Calu3 (cell line): ENCODE data around the gene SLC12A3. TPM values are rescaled to one million over a fixed set of nuclear protein-coding genes. Genes with fewer than 3 reads are reported as not detected.

Experiments used
- BruUV-seq: library from RNA; stranded (reverse); fragments of 400-500 nt; replicated peaks from 2 replicates; lab custom pipeline; 2021; lab: Mats Ljungman, UMichigan
- CTCF ChIA-PET: fragments of 300-600 bp; sonication (Branson Sonifier 250); formaldehyde crosslinking; loops from one replicate; lab custom pipeline; 2022; ENCODE audit warnings: antibody characterized with exemption; lab: Charles Lee
- DNase-seq: peaks from one replicate; pipeline ENCODE4 v3.0.0; 2022
- H3K27ac Mint-ChIP-seq: one replicate; pipeline ENCODE4 v1.8.0; 2022; ENCODE audit warnings: mixed read lengths; ENCODE audit not compliant: unreplicated experiment
- H3K27me3 Mint-ChIP-seq: one replicate; pipeline ENCODE4 v1.8.0; 2022; ENCODE audit warnings: mixed read lengths; ENCODE audit not compliant: unreplicated experiment
- H3K36me3 Mint-ChIP-seq: one replicate; pipeline ENCODE4 v1.8.0; 2022; ENCODE audit warnings: mild to moderate bottlenecking, moderate library complexity, mixed read lengths; ENCODE audit not compliant: insufficient read depth, unreplicated experiment
- H3K4me1 Mint-ChIP-seq: one replicate; pipeline ENCODE4 v1.8.0; 2022; ENCODE audit warnings: mild to moderate bottlenecking, low read depth, mixed read lengths; ENCODE audit not compliant: unreplicated experiment
- H3K4me3 Mint-ChIP-seq: one replicate; pipeline ENCODE4 v1.8.0; 2022; ENCODE audit warnings: mild to moderate bottlenecking, low read depth, moderate library complexity, mixed read lengths; ENCODE audit not compliant: unreplicated experiment
- H3K9me3 Mint-ChIP-seq: one replicate; pipeline ENCODE4 v1.8.0; 2022; ENCODE audit warnings: low read depth, mixed read lengths; ENCODE audit not compliant: unreplicated experiment
- intact Hi-C: fragments of 100-400 bp; cut with micrococcal nuclease; formaldehyde crosslinking; loops from one replicate; pipeline ENCODE4 v1.10.0; 2022; ENCODE audit not compliant: unreplicated experiment
- total RNA-seq: library from RNA; stranded (reverse); gene quantifications from 2 replicates; pipeline ENCODE4 v1.2.3, GENCODE V29; 2022
- TF ChIP-seq, protein P1 (sequence below): fragments of 200-600 bp; IDR thresholded peaks from one replicate; pipeline ENCODE4 v1.8.0; 2022; ENCODE audit warnings: antibody characterized with exemption; ENCODE audit not compliant: unreplicated experiment

Gene SLC12A3
- total RNA-seq, 1 experiment from 2014 or later: not detected

- H3K36me3 Mint-ChIP-seq: no peaks in the 10 kb centered on the region
- H3K27me3 Mint-ChIP-seq: peaks cover 19% of the 10 kb centered on the region
- DNase-seq: no peak
- BruUV-seq: no TSS peak
- H3K4me3 Mint-ChIP-seq: no peak overlapping the region
- TF ChIP-seq, protein P1, sequence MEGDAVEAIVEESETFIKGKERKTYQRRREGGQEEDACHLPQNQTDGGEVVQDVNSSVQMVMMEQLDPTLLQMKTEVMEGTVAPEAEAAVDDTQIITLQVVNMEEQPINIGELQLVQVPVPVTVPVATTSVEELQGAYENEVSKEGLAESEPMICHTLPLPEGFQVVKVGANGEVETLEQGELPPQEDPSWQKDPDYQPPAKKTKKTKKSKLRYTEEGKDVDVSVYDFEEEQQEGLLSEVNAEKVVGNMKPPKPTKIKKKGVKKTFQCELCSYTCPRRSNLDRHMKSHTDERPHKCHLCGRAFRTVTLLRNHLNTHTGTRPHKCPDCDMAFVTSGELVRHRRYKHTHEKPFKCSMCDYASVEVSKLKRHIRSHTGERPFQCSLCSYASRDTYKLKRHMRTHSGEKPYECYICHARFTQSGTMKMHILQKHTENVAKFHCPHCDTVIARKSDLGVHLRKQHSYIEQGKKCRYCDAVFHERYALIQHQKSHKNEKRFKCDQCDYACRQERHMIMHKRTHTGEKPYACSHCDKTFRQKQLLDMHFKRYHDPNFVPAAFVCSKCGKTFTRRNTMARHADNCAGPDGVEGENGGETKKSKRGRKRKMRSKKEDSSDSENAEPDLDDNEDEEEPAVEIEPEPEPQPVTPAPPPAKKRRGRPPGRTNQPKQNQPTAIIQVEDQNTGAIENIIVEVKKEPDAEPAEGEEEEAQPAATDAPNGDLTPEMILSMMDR: no peak
- no peaks in the 10 kb centered on the region for H3K9me3 Mint-ChIP-seq
- no peaks in the 10 kb centered on the region for H3K4me1 Mint-ChIP-seq
- intact Hi-C loops: no loop called here
- CTCF ChIA-PET: no interaction called here
- no peak overlapping the region for H3K27ac Mint-ChIP-seq
Observed at GRCh38 chr16:56886826-56887225, 21.8 kb downstream of the SLC12A3 start.

DNA sequence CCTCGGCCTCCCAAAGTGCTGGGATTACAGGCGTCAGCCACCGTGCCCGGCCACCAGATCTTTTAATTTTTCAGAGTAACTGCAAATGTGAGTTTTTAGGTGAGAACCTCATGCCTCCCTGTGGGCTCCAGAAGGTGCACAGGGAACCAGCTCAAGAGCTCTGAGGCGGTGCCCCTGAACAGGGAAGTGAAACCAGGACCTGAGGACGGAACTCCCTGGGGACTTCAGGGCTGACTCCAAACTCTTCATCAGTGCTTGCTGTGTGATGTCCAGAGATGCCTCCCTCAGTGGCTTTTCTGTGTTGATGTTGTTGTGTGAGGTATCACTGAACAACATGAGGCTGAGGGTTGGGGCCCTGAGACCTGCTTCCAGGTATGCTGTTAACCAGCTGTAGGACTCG, 23.8 kb downstream of the SLC12A3 start:
- H3K9me3 Mint-ChIP-seq: no peaks in the 10 kb centered on the region
- H3K4me1 Mint-ChIP-seq: no peaks in the 10 kb centered on the region
- CTCF ChIA-PET: no interaction called here
- DNase-seq: no peak
- no peaks in the 10 kb centered on the region for H3K36me3 Mint-ChIP-seq
- intact Hi-C loops: no loop called here
- no TSS peak for BruUV-seq
- H3K4me3 Mint-ChIP-seq: no peak overlapping the region
- TF ChIP-seq, protein P1: no peak
- H3K27ac Mint-ChIP-seq: no peak overlapping the region
- H3K27me3 Mint-ChIP-seq: peaks cover 17% of the 10 kb centered on the region

DNA sequence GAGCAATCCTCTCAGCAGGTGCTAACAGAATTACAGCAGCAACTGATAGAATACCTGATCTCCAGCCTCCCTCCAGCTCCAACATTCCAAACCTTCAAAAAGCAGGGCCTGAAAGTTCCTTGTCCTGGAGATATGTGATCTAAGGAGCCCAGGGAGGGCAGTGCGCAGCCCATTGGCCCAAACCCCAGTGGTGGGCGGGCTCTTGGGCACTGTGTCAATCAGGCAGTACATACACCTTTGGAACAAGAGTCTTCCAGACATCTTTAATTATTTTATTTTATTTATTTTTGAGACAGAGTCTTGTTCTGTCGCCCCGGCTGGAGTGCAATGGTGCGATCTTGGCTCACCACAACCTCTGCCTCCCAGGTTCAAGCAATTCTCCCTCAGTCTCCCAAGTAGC, 24.2 kb downstream of the SLC12A3 start:
- Mint-ChIP-seq H3K27me3 (peaks cover 17% of the 10 kb centered on the region), H3K4me3 (no peak overlapping the region), H3K9me3 (no peaks in the 10 kb centered on the region), H3K27ac (no peak overlapping the region), H3K4me1 (no peaks in the 10 kb centered on the region), H3K36me3 (no peaks in the 10 kb centered on the region)
- no peak for DNase-seq
- intact Hi-C loops: no loop called here
- CTCF ChIA-PET: no interaction called here
- TF ChIP-seq, protein P1: no peak
- no TSS peak for BruUV-seq

- Mint-ChIP-seq H3K27me3 (peaks cover 21% of the 10 kb centered on the region), H3K27ac (no peak overlapping the region), H3K9me3 (no peaks in the 10 kb centered on the region), H3K4me1 (no peaks in the 10 kb centered on the region), H3K4me3 (no peak overlapping the region), H3K36me3 (no peaks in the 10 kb centered on the region)
- CTCF ChIA-PET: interaction anchor here (0.9 kb wide), 1 partner anchor 8 kb away, joined by 5 read pairs; no protein-coding TSS in a partner anchor
- TF ChIP-seq, protein P1: no peak
- BruUV-seq: no TSS peak
- intact Hi-C loops: no loop called here
- DNase-seq: no peak
Observed at GRCh38 chr16:56891685-56892084, 26.7 kb downstream of the SLC12A3 start.
